ENCODE results near the gene LIMS3.
"Not testable (repeated sequence)": the region's sequence is repeated elsewhere in the genome, so short reads cannot be mapped to it uniquely, and the experiment has no call there.

- not testable (repeated sequence) for TF ChIP-seq EZH2 (IDR thresholded peaks at IDR 0.05; ENCODE audit: low read length, unreplicated experiment); CTCF (conservative IDR thresholded peaks at IDR 0.05; ENCODE audit: low read depth, low read length)
Observed at GRCh38 chr2:109888414-109888813, 10.1 kb upstream of the LIMS3 start.

Measured in PC-3 (cell line).